ENCODE measurements around the gene TNKS1BP1.

TNKS1BP1 gene

GRCh38 chr11:57332694-57333440 is 8.1 kb upstream of the TNKS1BP1 start:
- no peak for DNase-seq (ENCODE audit: low read depth in 2 of 2)

GRCh38 chr11:57331720-57332119 is 7.0 kb upstream of the TNKS1BP1 start:
- DNase-seq (ENCODE audit: low read depth in 2 of 2), result no peak

GRCh38 chr11:57330029-57330428 is 5.3 kb upstream of the TNKS1BP1 start:
- DNase-seq (ENCODE audit: low read depth in 2 of 2), result no peak

- no peak for DNase-seq (ENCODE audit: low read depth in 2 of 2)
These were observed 3.0 kb upstream of the TNKS1BP1 start for GRCh38 chr11:57327721-57328120.

- no peak for DNase-seq (ENCODE audit: low read depth in 2 of 2)
These were observed 940 bp upstream of the TNKS1BP1 start for GRCh38 chr11:57325735-57326048.

- DNase-seq (ENCODE audit: low read depth in 2 of 2), result peak in 1 of 2 experiments; percentile 22
These were observed 432 bp downstream of the TNKS1BP1 start for GRCh38 chr11:57324154-57324885.

GRCh38 chr11:57323855-57324153 is 948 bp downstream of the TNKS1BP1 start:
- no peak for DNase-seq (ENCODE audit: low read depth in 2 of 2)

GRCh38 chr11:57323167-57323854 is 1.4 kb downstream of the TNKS1BP1 start:
- no peak for DNase-seq (ENCODE audit: low read depth in 2 of 2)

GRCh38 chr11:57322256-57323166 is 2.2 kb downstream of the TNKS1BP1 start:
- DNase-seq (ENCODE audit: low read depth in 2 of 2), result peak; percentile 99

- DNase-seq (ENCODE audit: low read depth in 2 of 2), result no peak
These were observed 3.1 kb downstream of the TNKS1BP1 start for GRCh38 chr11:57321388-57322255.

- DNase-seq (ENCODE audit: low read depth in 2 of 2), result no peak
These were observed 3.9 kb downstream of the TNKS1BP1 start for GRCh38 chr11:57320719-57321387.

GRCh38 chr11:57320067-57320718 is 4.6 kb downstream of the TNKS1BP1 start:
- no peak for DNase-seq (ENCODE audit: low read depth in 2 of 2)

- DNase-seq (ENCODE audit: low read depth in 2 of 2), result no peak
These were observed 6.6 kb downstream of the TNKS1BP1 start for GRCh38 chr11:57318178-57318577.

- no peak for DNase-seq (ENCODE audit: low read depth in 2 of 2)
These were observed 8.7 kb downstream of the TNKS1BP1 start for GRCh38 chr11:57316017-57316416.

- DNase-seq (ENCODE audit: low read depth in 2 of 2), result no peak
These were observed 9.3 kb downstream of the TNKS1BP1 start for GRCh38 chr11:57315491-57315890.

- no peak for DNase-seq (ENCODE audit: low read depth in 2 of 2)
These were observed 10.4 kb downstream of the TNKS1BP1 start for GRCh38 chr11:57314221-57314973.

- DNase-seq (ENCODE audit: low read depth in 2 of 2), result no peak
These were observed 11.0 kb downstream of the TNKS1BP1 start for GRCh38 chr11:57313788-57314135.

- no peak for DNase-seq (ENCODE audit: low read depth in 2 of 2)
These were observed 11.5 kb downstream of the TNKS1BP1 start for GRCh38 chr11:57313071-57313787.
